IPS-18a (cell line): ENCODE data around the gene LAMB4.

Experiments used
- H3K27ac ChIP-seq: one replicate; pipeline ENCODE4 v1.5.1; 2013; ENCODE audit warnings: low read length
- H3K27me3 ChIP-seq: one replicate; pipeline ENCODE4 v1.6.1; 2013; ENCODE audit warnings: mild to moderate bottlenecking, low read length; ENCODE audit not compliant: control insufficient read depth, insufficient read depth
- H3K36me3 ChIP-seq: one replicate; pipeline ENCODE4 v1.6.1; 2013; ENCODE audit warnings: low read depth, low read length; ENCODE audit not compliant: control insufficient read depth
- H3K4me1 ChIP-seq: one replicate; pipeline ENCODE4 v1.6.1; 2013; ENCODE audit warnings: low read depth, low read length; ENCODE audit not compliant: control insufficient read depth
- H3K4me3 ChIP-seq: one replicate; pipeline ENCODE4 v1.5.1; 2013; ENCODE audit warnings: low read length
- H3K9ac ChIP-seq: one replicate; pipeline ENCODE4 v1.6.1; 2013; ENCODE audit warnings: mild to moderate bottlenecking, low read length, moderate library complexity
- H3K9me3 ChIP-seq: one replicate; pipeline ENCODE4 v1.6.1; 2013; ENCODE audit warnings: low read depth, low read length; ENCODE audit not compliant: control insufficient read depth

Gene LAMB4

GRCh38 chr7:107998150-107998549 is 132.0 kb downstream of the LAMB4 start:
- Histone ChIP-seq H3K4me1 (peaks cover 18% of the 10 kb centered on the region), H3K27me3 (peaks cover 36% of the 10 kb centered on the region), H3K9ac (no peak overlapping the region), H3K27ac (no peak overlapping the region), H3K36me3 (peaks cover 7% of the 10 kb centered on the region), H3K4me3 (no peak overlapping the region), H3K9me3 (no peaks in the 10 kb centered on the region)

- H3K9ac ChIP-seq, result no peak overlapping the region
- H3K36me3 ChIP-seq, result peaks cover 7% of the 10 kb centered on the region
- H3K4me3 ChIP-seq, result no peak overlapping the region
- peaks cover 17% of the 10 kb centered on the region for H3K27me3 ChIP-seq
- no peaks in the 10 kb centered on the region for H3K9me3 ChIP-seq
- H3K4me1 ChIP-seq, result peaks cover 18% of the 10 kb centered on the region
- no peak overlapping the region for H3K27ac ChIP-seq
Observed at GRCh38 chr7:107996072-107996882, 133.9 kb downstream of the LAMB4 start.

- peaks cover 7% of the 10 kb centered on the region for H3K36me3 ChIP-seq
- no peak overlapping the region for H3K9ac ChIP-seq
- peaks cover 9% of the 10 kb centered on the region for H3K27me3 ChIP-seq
- no peaks in the 10 kb centered on the region for H3K9me3 ChIP-seq
- H3K4me1 ChIP-seq, result peaks cover 13% of the 10 kb centered on the region
- H3K27ac ChIP-seq, result no peak overlapping the region
- no peak overlapping the region for H3K4me3 ChIP-seq
Observed at GRCh38 chr7:107995184-107996071, 134.7 kb downstream of the LAMB4 start.

- Histone ChIP-seq H3K27ac (no peak overlapping the region), H3K27me3 (no peaks in the 10 kb centered on the region), H3K36me3 (peaks cover 7% of the 10 kb centered on the region), H3K4me3 (no peak overlapping the region), H3K4me1 (peaks cover 13% of the 10 kb centered on the region), H3K9me3 (no peaks in the 10 kb centered on the region), H3K9ac (no peak overlapping the region)
Observed at GRCh38 chr7:107994421-107995030, 135.6 kb downstream of the LAMB4 start.

GRCh38 chr7:107993891-107994291 is 136.3 kb downstream of the LAMB4 start:
- Histone ChIP-seq H3K27me3 (no peaks in the 10 kb centered on the region), H3K9ac (no peak overlapping the region), H3K27ac (no peak overlapping the region), H3K36me3 (peaks cover 7% of the 10 kb centered on the region), H3K4me1 (peaks cover 13% of the 10 kb centered on the region), H3K4me3 (no peak overlapping the region), H3K9me3 (no peaks in the 10 kb centered on the region)

GRCh38 chr7:107989618-107990373 is 140.4 kb downstream of the LAMB4 start:
- H3K9me3 ChIP-seq, result no peaks in the 10 kb centered on the region
- no peak overlapping the region for H3K27ac ChIP-seq
- no peak overlapping the region for H3K4me3 ChIP-seq
- no peak overlapping the region for H3K9ac ChIP-seq
- peaks cover under 1% of the 10 kb centered on the region for H3K4me1 ChIP-seq
- peaks cover 8% of the 10 kb centered on the region for H3K36me3 ChIP-seq
- no peaks in the 10 kb centered on the region for H3K27me3 ChIP-seq

GRCh38 chr7:107982918-107983389 is 147.2 kb downstream of the LAMB4 start:
- H3K36me3 ChIP-seq, result peaks cover 9% of the 10 kb centered on the region

GRCh38 chr7:107982042-107982840 is 147.9 kb downstream of the LAMB4 start:
- H3K36me3 ChIP-seq, result peaks cover 14% of the 10 kb centered on the region
- H3K9ac ChIP-seq, result no peak overlapping the region
- H3K27ac ChIP-seq, result no peak overlapping the region
- no peak overlapping the region for H3K4me3 ChIP-seq
- H3K27me3 ChIP-seq, result no peaks in the 10 kb centered on the region
- no peaks in the 10 kb centered on the region for H3K9me3 ChIP-seq
- H3K4me1 ChIP-seq, result no peaks in the 10 kb centered on the region

More at GRCh38 chr7:107982918-107983389, 147.2 kb downstream of the LAMB4 start:
- Histone ChIP-seq H3K9ac (no peak overlapping the region), H3K27me3 (no peaks in the 10 kb centered on the region), H3K4me3 (no peak overlapping the region), H3K9me3 (no peaks in the 10 kb centered on the region), H3K27ac (no peak overlapping the region), H3K4me1 (no peaks in the 10 kb centered on the region)

- Histone ChIP-seq H3K9me3 (no peaks in the 10 kb centered on the region), H3K27ac (no peak overlapping the region), H3K36me3 (peaks cover 14% of the 10 kb centered on the region), H3K9ac (no peak overlapping the region), H3K4me3 (no peak overlapping the region), H3K4me1 (no peaks in the 10 kb centered on the region), H3K27me3 (no peaks in the 10 kb centered on the region)
Observed at GRCh38 chr7:107981466-107981865, 148.7 kb downstream of the LAMB4 start.

GRCh38 chr7:107980671-107981190 is 149.4 kb downstream of the LAMB4 start:
- H3K27me3 ChIP-seq, result no peaks in the 10 kb centered on the region
- H3K9ac ChIP-seq, result no peak overlapping the region
- H3K4me3 ChIP-seq, result no peak overlapping the region
- H3K36me3 ChIP-seq, result peaks cover 14% of the 10 kb centered on the region
- H3K4me1 ChIP-seq, result peaks cover 2% of the 10 kb centered on the region
- H3K9me3 ChIP-seq, result no peaks in the 10 kb centered on the region
- H3K27ac ChIP-seq, result no peak overlapping the region
